IPS-NIHi7 (cell line): ENCODE measurements around the gene CYB5D1.

Experiments used
- DNase-seq: peaks from one replicate; pipeline ENCODE4 v3.0.0; 2012; ENCODE audit warnings: mixed read lengths; ENCODE audit errors: extremely low spot score

The CYB5D1 gene

DNA sequence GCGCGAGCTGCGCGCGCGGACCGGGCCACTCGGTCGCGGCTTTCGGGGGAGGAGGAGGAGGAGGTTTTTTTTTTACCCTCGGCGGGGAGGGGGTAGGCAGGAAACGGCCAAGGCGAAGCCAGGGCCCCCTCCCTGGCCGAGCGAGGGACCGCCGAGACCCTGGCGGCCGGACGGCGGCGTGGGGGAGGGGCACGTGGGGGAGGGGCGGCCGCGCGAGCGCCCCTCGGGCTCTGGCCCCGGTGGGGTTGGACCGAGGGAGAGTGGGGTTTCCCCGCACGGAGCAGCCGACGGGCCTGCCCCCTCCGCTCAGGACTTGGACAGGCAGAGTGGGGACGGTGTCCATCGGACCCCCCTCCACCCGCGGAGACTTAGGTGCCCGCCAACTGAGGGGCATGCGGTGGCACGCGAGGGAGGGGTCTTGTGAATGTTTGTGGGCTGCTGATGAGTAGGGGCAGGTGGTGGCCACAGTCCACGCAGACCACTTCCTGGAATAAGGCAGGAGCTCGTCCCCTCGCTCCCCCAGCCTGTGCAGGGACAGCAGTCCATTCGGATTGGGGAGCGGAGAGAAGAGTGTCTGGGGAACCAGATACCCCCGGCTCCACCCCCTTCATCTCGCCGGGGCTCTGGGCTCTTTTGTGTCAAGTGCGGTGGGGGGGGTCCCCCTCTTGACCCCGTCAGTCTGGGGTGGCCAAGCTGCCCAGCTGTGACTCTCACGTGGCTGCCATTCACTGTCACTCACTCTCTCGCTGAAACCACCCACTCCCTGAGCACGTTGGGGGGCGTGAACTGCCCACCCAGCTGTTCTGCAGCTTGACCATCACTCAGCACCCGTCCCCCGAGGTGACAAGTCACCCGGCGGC lies 27.8 kb downstream of the CYB5D1 start:
- DNase-seq: peak; percentile 64

DNA sequence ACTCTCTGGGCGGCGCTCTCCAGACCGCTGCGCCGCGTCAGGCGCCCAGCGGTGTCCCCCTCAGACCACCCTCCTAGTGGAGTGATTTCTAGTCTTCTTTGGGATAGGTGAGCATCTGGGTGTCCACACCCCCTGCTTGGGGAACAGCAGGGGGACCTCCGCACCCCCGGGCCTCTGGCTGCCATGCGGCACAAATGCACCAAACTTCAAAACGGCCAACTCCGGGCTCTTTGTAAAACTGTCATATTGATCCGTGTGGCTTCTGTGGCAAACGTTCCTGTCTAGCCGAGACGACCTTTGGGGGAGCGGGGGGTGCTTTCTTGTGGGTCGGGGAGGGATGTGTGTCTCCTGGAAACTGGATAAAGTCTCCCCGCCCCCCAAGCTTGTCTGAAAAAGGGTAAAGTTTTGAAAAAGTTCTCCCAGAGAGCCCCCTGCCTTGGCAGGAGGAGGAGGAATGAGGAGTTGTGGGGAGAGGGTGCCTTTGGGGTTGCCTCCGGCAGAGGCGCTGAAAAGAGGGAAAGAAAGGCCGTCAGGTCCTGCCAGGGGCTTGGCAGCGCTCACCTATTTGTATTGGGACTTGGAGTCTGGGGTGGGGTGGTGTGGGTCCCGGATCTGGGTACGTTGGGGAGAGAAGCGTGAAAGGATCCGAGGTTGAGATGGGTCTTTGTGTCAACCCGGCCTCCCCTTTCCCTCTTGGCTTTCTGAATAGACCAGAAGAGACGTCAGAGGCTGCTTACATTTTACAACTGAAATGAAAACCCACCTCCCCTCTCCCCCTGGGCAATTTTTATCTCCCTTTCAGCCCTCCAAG lies 28.6 kb downstream of the CYB5D1 start:
- DNase-seq: peak; percentile 49

DNA sequence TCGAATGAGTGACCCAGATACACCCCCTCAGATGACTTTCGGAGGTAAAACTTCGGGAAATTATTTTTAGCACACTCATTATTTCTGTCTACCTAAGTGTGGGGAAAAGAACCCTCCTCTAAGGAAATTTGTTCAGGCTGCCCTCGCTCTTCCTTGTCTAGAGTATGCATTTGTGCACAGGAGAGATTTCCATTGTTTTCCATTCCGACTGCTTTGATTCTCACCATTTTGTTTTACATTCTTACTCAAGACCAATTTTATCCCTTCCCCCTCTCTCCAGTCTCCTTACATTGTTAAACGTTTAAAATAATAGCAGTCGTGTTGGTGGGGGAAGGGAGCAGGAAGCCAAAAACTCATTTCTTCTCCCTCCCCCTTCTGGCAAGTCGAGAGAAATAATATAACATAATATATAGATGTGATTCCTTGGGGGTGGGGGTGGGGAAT lies 29.3 kb downstream of the CYB5D1 start:
- DNase-seq: no peak

DNA sequence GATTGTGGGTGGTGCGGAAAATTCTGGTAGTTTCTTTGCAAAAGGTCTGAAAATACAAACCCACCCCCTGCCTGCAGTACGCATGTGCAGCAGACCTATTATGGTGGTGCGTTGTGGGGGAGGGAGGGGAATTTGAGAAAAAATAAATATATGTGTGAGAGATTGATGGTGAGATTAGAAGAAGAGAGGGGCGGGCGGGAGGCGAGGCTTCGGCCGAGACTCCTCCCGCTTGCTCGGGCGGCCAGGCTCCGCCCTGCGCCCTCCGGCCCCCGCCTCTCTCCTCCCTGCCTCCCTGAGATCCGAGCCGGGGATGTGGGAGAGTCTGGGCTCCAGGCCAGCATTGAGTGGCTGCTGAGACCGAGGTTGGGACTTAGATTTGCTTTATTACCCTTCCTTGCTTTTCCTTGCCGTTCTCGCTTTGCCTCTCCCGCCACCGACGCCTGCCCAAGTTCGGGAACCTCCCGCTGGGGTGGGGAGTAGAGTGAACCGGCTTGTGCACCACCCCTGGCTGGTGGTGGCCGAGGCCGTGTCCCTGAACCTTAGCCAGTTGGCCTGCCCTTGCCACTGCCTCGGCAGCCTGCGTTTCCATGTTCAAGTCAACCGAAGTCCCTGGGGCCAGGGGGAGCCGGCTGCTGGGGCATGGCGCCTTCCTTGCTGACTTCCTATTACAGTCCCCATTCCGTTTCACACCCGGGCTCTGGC lies 29.8 kb downstream of the CYB5D1 start:
- peak; percentile 90 for DNase-seq

DNA sequence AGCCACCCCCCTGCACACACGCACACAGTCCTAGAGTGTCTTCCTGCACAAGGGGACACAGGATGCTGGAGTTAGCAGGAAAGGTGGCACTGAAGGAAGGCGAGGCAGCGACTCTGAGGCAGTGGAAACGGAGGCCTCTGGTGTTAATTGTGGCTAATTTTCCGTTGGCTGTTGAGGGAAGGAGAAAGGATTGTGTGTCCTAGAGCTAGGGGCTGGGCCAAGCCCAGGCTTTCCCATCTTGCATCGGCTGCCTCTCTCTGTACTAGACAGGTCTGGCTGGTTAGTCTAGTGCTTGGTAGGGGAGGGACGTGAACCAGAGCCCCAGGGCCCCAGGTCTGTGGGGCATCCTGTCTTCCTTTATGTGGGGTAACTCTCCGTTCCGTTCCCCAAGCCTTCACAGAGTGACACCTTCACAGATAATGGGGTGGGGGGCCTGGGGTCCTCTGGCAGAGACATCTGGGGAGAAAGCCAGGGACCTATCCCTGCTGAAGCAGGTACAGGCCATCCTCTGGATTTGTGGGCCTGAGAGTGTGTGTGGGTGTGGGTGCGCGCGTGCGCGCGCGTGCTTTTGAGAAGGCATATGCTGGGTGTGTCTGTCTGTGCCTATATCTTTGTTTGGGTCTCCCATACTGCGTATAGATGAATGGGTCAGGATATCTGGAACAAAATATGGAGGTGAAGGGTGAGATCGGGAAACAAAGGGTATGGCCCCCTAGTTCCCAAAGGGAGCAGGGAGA lies 30.5 kb downstream of the CYB5D1 start, which contains the start of gene CHD3:
TSS of gene CHD3 (plus strand) at position 606 of the 737 bp plus-strand sequence. CDS start 212 bp downstream, outside the sequence.
- DNase-seq: peak; percentile 31

DNA sequence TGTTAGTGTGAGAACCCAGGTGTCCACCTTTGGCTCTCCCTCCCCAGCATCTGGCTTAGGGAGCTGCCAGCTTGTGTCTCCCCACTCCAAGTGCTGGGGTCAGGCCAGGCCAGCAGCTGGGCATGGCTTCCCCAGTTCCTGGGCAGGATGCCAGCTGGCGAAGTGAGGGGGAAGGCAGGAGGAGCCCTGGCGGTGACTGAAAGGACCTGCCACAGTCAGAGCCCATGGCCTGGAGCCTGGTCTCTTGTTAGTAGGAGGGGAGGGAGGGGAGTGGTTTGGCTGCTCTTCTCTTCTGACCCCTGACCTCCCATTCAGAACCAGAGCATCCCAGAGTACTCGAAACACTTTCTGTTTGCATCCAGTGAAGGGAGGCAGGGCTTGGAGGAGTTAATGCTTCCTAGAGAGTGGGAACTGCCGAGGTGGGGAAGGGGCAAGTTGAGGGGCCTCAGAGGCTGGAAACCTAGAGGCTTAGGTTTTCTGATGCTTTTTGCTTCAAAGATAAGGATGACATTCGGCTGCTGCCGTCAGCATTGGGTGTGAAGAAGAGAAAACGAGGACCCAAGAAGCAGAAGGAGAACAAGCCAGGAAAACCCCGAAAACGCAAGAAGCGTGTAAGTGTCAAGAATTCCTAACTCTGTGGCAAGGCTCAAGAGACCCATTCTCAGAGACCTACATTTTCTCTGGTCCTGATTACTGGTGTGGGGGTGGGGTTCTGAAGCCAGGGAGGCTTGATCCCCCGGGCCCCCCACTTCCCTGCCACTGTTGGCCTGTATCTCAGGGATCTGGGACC lies 31.6 kb downstream of the CYB5D1 start:
- DNase-seq: peak; percentile 52

DNA sequence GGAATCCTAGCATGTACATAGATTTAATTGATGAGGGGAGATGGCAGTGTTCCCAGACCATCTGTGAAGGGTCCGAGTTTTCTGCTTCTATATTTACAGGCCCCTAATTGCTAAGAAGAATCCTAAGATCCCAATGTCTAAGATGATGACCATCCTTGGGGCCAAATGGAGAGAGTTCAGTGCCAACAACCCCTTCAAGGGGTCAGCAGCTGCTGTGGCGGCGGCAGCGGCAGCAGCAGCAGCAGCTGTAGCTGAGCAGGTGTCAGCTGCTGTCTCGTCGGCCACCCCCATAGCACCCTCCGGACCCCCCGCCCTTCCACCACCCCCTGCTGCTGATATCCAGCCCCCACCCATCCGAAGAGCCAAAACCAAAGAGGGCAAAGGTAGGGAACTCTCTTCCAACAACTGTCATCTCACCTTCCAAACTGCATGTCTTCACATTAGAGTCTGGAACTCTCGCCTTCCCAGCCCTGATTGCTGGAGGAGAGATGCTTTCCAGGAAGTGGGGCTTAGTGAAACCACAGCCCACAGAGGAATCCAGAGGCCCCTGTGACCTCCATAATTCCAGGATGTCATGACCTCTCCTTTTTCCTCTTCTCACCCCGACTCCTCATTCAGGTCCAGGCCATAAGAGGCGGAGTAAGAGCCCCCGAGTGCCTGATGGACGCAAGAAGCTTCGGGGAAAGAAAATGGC lies 35.5 kb downstream of the CYB5D1 start:
- DNase-seq: no peak

DNA sequence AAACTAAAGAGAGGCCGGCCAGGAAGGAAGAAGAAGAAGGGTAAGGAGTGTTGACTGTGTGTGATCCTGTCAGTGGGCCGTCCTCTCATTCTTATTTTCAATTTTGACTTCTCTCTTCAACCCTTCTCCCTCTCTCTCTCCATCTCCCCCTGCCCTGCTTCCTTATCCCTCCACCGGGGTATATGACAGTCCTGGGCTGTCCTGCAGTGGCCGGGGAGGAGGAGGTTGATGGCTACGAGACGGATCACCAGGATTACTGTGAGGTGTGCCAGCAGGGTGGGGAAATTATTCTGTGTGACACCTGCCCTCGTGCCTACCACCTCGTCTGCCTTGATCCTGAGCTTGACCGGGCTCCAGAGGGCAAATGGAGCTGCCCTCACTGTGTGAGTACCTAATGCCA lies 36.4 kb downstream of the CYB5D1 start:
- DNase-seq: no peak

DNA sequence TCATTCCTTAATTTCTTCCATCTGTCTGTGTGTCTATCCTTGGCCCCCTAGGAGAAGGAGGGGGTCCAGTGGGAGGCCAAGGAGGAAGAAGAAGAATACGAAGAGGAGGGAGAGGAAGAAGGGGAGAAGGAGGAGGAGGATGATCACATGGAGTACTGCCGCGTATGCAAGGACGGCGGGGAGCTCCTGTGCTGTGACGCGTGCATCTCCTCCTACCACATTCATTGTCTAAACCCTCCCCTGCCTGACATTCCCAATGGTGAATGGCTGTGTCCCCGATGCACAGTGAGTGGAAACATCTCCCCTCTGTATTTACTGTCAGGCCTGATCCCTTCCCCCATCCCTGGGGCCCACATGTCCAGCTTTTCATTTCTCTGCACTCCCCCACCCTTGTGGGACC lies 37.1 kb downstream of the CYB5D1 start:
- DNase-seq: no peak

DNA sequence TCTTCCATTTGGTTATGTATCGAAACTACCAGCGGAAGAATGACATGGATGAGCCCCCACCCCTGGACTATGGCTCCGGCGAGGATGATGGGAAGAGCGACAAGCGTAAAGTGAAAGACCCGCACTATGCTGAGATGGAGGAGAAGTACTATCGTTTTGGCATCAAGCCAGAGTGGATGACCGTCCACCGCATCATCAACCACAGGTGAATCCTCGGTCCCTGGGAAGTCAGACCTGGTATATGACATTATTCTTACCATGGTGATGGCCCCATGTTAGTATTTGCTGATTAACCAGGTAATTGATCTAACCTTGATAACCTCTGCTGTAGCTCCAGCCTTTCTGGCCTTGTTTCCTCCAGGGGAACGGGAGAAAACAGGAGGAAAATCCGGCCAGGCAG lies 39.3 kb downstream of the CYB5D1 start:
- DNase-seq: no peak

DNA sequence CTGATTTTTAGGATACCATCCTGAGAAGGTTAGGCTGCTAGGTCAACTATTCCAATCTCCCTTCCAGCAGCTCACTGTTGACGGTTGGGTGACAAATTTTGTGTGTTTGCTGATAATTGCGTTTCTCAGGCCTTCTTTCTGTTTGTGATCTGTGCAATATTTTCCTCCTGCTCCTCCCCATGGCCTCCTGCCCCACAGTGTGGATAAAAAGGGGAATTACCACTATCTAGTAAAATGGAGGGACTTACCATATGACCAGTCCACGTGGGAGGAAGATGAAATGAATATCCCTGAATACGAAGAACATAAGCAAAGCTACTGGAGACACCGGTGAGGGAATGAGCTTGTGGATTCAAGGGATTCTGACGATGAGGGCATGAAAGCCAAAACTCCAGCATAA lies 40.0 kb downstream of the CYB5D1 start:
- DNase-seq: no peak

DNA sequence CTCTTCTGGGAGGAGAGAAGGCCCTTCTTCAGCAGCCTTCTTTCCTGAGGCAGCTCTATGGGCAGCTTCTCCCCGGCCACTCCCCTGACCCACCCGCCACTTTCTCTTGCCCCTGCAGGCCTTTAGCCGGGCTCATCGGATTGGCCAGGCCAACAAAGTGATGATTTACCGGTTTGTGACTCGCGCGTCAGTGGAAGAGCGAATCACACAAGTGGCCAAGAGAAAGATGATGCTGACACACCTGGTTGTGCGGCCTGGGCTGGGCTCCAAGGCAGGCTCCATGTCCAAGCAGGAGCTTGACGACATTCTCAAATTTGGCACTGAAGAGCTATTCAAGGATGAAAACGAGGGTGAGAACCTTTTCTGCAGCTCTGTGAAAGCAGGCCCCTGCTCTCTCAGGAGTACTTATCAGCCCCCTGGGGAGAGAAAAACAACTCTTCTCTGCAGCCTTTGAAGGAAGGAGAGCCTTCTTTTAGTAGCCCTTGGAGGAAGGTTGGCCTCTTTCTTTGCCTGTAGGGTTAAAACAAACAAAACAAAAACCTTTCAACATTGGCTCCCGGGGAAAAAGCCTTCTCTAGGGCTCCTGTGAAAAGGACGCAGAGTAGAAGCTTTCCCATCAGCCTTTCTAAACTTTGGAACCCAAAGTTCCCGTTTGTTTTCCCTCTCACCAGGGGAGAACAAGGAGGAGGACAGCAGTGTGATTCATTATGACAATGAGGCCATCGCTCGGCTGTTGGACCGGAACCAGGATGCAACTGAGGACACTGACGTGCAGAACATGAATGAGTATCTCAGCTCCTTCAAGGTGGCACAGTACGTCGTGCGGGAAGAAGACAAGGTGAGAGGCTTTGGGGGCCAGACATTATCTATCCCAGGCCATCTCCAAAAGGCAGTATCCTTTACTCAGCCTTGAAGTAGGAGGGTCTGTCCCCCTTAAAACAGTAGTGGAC lies 45.6 kb downstream of the CYB5D1 start:
- peak; percentile 35 for DNase-seq

DNA sequence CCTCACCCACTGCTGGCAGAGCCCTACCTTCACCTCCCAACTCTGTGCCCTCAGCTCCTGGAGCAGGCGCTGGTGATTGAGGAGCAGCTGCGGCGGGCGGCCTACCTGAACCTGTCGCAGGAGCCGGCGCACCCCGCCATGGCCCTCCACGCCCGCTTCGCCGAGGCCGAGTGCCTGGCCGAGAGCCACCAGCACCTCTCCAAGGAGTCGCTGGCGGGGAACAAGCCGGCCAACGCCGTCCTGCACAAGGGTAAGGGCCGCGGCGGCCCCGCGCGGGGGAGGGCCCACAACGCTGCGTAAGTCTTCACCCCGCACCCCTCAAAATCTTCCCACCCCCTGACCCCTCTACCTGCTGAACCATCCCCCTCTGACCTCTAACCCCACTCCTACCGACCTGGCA lies 51.3 kb downstream of the CYB5D1 start:
- no peak for DNase-seq

DNA sequence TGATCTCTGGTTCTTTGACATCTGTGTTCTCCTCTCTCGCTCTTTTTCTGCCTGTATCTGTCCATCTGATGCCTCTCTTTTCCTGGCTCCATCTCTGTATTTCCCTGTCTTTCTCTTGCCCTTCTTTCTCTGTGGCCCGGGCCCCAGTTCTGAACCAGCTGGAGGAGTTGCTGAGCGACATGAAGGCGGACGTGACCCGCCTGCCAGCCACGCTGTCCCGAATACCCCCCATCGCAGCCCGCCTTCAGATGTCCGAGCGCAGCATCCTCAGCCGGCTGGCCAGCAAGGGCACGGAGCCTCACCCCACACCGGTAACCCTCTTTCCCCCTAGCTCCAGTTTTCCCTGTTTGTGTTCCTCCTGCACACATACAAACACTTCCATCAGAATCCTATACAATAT lies 52.5 kb downstream of the CYB5D1 start:
- no peak for DNase-seq

DNA sequence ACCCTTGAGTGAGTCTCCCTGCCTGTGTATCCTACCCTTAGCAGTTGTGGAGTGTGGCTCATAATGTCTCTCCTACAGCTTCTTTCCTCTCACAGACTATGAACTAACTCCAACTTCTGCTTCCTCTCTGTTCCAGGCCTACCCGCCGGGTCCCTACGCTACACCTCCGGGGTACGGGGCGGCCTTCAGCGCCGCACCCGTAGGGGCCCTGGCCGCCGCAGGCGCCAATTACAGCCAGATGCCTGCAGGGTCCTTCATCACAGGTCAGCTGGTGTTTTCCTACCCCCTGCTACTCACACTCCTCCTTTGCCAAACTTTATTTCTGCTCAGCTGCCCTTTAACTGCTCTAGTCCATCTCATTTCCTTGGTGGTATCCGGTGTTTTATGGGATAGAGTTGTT lies 52.9 kb downstream of the CYB5D1 start:
- no peak for DNase-seq

DNA sequence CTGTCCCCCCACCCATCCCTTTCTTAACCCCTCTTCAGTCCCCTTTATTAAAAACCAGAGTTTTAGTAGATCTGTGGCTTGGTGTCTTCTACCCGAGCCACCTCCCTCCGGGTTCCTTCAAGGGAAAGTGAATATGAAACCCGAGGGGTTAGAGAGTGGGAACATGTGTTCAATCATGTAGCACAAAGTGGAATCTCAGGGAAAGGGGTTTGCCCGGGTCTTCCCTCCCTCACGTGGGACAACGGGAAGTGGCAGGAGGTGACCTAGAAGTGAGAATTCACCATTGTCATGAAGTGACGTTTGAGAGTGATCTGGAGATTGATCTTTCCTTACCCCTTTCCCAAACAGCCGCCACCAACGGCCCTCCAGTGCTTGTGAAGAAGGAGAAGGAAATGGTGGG lies 53.3 kb downstream of the CYB5D1 start:
- DNase-seq: no peak
